HG03025 (cell line): ENCODE results near the gene CLEC14A.

Experiments
- ATAC-seq: cut with Tn5 transposase; IDR thresholded peaks from one replicate; pipeline ENCODE4 v1.9.1; 2021; ENCODE audit warnings: mild to moderate bottlenecking, moderate library complexity; ENCODE audit not compliant: unreplicated experiment, low FRiP score

Gene CLEC14A, protein sequence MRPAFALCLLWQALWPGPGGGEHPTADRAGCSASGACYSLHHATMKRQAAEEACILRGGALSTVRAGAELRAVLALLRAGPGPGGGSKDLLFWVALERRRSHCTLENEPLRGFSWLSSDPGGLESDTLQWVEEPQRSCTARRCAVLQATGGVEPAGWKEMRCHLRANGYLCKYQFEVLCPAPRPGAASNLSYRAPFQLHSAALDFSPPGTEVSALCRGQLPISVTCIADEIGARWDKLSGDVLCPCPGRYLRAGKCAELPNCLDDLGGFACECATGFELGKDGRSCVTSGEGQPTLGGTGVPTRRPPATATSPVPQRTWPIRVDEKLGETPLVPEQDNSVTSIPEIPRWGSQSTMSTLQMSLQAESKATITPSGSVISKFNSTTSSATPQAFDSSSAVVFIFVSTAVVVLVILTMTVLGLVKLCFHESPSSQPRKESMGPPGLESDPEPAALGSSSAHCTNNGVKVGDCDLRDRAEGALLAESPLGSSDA

DNA sequence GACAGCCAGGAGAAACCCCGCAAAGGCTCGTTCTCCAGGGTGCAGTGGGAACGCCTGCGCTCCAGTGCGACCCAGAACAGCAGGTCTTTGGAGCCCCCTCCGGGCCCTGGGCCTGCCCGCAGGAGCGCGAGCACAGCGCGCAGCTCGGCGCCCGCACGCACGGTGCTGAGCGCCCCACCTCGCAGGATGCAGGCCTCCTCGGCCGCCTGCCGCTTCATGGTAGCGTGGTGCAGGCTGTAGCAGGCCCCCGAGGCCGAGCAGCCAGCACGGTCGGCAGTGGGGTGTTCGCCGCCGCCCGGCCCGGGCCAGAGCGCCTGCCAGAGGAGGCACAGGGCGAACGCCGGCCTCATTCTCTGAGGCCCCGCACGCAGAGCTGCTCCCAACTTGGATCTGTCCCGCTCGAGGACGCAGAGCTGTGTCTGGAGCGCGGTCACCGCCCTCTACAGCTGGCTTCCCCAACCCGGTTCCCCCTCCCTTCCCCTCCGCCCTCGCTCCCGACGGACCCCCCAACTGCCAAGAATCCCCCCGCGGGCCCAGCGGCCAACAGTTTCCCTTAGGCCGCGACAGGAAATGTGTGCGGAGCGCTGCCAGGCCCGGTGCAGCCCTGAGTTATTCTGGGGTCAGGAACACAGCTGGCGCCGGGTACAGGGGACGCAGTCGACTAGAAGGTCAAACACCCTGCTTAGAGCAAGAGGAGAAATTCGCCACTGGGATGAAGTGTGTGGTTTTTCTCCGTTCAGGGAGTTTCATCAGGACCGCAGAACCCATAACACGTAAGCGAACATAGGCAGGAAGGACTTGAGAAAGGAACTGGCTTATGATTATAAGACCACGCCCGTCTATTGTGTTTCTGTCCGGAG lies at the start of gene CLEC14A:
Gene CLEC14A (minus strand): TSS at position 421 of the 860 bp plus-strand sequence. CDS start 71 bp downstream, at position 350.
- no peak for ATAC-seq

DNA sequence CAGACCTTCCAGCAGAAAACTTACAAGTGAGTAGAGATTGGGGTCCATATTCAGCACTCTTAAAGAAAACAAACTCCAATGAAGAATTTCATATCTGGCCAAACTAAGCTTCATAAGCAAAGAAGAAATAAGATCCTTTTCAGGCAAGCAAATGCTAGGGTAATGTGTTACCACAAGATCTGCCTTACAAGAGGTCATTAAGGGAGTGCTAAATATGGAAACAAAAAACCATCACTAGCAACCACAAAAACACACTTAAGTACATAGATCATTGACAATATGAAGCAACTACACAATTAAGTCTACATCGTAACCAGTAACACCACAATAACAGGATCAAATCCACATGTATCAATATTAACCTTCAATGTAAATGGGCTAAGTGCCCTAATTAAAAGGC lies 47.1 kb upstream of the CLEC14A start:
- ATAC-seq: no peak

DNA sequence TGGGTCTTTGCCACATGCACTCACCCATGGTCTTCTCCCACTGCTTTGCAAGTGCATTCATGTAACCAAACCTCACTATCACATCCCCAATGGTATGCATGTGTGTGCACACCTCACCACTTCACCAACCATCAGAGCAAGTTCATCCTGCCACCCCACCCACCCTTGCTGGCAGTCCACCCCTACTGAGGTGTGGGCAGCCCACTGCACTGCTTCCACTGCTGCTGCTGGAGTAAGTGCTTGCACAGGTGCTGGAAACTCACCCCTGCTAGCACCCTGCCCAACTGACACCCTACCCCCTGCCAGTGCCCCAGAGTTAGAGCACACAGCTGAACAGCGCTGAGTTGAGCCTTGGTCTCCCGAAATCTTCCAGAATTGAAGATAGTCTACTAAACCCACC lies 46.1 kb upstream of the CLEC14A start:
- ATAC-seq: no peak

DNA sequence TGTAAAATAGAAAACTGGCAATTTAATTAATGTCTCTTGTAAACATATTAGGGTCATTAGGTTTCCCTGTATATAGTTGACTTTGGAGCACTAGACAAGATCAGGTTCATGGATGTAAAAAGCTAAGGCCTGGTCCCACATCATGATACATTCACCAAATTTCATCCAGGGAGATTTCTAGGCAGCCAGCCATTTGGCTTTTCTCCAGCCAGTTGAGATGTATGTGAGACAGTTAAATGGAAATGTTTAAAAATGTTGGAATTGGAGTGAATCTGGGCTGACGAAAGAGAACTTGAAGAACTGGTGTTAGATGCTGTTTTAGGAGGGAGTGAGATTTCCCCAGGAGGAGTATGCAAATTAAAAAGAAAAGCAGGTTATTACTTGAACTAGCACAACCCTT lies 41.8 kb upstream of the CLEC14A start:
- ATAC-seq: no peak

DNA sequence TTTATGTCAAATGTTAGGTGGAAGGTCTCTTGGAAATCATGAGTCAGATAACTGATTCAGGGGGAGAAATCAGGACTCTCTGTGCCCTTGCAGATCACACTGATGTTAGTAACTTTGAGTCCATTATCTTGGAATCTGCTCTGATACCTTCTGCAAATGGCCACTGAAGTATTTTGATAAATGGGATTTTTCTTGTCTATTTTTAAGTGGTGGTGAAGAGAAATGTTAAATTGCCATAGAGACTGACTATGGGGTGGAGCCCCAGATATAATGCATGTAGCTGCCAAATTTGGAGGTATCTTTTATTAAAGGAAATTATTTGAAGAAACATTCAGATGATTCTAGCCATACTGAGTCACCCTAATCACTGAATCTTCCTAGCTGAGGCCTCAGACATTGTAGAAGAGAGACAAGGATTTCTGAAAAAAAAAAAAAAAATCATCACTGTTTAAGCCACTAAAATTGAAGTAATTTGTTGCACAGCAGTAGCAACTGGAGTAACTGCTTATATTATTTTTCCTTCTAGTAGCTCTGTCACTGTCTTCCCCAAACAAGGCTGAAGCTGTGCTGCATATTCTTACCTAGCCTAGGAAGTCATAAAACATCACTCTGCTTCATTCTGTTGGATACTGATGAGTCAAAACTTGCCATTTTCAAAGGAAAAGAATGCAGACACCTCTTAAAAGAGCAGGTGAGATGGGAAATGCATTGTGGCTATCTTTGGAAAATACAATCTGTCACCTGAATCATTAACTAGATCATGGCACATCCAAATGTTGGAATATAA lies 36.0 kb upstream of the CLEC14A start:
- ATAC-seq: no peak

DNA sequence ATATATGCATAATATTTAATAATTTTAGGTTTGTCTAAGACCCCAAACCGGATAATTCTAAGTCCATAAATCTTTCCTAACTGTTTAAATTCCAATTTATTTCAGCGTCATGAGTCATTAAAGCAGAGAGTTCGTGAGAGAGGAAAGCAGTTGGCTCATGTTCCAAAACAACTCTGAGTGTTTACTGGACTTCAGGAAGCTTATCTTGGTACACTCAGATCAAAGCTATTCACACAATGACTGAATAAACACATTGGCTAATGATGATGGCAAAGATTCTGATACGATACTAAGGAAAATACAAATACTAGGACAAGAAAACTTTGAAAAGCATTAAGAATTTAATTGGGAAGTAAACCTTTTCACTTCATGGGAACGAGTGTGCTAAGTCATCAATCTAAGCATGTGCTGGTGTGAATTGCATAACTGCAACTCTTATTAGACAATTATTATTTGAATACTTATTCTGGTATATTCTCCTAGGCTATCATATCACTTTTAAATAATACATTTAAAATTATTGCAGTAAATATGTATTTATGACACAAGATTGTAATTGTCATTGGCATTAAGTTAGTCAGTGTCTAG lies 34.8 kb upstream of the CLEC14A start:
- no peak for ATAC-seq

DNA sequence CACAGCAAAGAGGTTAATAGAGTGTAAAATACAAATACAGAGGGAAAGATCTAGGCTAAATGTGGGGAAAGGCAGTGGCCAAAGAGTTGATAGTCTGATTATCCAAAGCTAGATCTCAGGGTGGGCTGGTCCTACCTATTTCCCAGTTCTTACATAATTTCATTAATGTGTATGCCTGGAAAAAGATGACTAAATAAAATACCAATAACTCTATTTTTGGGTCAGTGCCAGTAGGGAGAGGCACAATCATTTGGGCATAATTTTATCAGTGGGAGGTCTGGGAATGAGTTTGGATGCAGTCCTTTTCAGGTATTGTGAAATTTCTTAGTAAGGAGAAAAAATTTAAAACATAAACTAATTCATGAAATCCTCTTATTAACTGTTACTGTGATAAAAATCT lies 30.6 kb upstream of the CLEC14A start:
- ATAC-seq: no peak

DNA sequence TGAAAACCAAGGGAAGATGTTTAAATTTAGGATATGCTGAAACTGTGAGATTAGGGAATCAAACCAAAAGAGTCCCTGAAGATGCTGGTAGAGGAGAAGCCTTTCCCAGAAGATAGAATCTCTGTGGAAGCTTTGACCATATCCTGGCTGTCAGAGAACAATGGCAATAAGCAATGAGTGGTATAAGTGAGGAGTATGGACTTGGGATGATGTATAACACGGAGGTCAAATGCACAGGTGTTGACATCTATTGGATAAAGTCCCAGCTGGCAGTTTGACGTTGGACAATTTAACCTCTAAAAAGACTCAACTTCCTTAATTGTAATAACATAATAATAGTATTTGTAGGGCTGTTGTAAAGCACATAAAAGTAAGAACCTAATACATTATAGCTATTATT lies 30.1 kb upstream of the CLEC14A start:
- no peak for ATAC-seq

DNA sequence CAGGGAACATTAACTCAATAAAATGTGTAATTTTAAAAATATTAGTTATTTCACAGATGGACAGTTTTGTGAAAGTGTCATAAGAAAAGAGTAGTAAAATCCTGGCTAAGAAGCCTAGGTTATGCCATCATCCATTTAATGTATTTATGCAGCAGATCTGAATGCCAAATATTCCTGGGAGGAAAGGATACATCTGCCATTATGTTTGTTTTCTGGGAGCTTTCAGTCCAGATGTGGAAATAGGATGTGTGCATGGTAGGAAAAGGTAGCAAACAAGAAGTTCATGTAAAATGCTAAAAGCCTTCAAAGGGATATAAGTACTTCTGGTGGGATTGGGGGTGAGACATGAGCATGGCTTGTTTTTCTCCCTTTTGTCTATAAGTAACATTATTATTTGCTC lies 27.0 kb upstream of the CLEC14A start:
- no peak for ATAC-seq

DNA sequence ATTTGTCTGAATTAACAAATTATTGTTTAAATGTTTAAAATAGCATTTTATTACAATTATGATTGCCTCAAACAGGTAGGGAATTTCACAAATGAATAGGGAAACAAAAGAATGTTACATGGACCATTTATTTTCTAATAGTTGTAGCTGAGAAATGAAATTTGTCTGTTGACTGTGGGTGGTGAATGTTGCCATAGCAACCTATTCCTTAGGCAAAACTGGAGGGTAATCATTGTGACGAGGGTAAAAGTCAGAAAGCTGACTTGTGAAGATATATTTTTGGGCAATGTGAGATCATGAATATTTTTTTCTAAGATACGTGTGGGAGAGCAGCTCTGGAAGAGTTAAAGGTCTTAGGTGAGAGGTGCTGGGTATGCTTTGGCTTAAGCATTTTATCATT lies 24.2 kb upstream of the CLEC14A start:
- no peak for ATAC-seq

DNA sequence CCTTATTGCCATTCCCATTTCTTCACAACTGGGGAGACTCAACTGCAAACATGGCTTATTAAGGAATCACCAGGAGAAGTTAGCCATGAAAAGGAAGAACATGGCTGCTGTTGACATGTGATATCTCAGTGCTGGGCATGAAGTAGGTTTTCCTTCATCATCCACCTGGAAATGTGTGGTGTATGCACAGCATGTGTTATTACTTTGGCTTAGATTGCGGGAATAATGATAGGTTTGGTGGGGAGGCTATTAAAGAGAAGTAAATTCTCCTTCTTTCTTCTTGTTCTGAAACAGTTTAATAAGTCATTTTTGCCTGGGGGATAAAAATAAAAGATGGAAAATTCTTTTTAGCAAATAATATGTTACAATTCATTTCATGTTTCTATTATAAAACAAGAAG lies 23.7 kb upstream of the CLEC14A start:
- ATAC-seq: no peak

DNA sequence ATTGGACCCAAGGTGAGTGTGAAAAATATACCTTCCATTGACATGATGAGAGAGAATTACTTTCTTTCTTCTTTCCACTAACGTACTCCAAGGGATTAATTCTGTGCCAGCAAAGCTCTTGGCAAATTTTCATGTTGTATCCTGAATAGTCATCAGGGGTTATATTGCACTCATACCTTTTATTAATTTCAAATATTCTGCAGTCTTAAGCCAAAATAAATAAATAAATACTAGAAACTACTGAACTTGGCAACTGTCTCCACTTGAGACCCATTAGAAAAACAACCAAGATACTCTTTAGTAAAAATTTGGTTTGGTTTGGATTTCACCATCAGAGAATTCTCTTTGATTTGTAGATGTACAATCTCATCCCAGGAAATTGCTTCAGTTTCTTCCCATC lies 22.1 kb upstream of the CLEC14A start:
- ATAC-seq: no peak

DNA sequence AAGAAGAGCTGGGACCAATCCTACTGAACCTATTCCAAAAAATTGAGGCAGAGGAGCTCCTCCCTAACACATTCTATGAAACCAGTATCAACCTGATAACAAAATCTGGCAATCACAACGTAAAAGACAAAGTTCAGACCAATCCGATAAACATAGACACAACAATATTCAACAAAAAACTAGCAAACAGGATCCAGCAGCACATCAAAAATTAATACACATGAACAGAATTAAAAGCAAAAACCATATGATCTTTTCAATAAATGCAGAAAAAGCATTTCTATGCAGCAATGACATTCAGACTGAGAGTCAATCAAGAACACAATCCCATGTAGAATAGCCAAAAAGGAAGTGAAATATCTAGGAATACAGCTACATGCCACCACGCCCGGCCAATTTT lies 7.0 kb upstream of the CLEC14A start:
- ATAC-seq: no peak

DNA sequence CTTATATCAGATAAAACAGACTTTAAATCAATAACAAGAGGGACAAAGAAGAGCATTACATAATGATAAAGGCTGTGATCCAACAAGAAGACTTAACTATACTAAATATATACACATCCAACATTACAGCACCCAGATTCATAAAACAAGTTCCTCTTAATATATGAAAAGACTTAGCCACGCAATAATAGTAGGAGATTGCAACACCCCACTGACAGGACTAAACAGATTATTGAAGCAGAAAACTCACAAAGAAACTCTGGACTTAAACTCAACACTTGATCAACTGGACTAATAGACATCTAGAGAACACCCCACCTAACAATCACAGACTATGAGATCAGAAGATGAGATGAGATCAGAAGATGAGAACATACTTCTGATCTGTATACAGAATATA lies 5.7 kb upstream of the CLEC14A start:
- no peak for ATAC-seq

DNA sequence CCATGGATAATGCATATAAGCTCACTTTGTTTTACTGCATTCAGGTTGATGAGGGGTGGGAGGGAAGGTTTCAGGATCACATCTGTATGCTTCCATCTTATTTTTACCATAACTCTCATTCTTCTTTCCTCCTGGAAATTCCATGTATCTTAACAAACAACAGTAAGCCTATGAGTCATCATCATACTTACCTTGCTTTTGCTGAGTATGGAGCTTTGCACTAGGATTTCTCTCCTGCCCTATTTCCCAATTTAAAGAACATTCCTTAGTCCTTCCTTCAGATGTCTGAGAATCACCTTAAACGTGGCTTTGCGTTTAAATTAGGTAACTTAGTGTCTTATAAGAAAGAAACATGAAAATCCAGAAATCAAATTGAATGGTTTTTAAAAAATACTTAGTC lies 1.6 kb upstream of the CLEC14A start:
- ATAC-seq: no peak

DNA sequence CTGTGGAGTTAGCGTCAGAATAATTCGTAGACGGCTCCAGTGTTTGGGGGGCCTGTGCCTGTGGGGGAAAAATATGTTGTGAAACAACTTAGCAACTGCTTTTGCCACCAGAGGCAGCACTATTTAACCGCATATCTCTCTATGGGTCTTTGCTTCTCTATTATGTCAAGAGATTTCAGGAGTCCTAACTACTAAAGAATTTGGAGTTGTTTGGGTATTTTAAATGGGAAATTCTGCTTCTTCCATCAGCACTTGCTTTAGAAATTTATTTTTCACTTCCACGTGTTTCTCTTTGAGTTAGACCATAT lies 594 bp upstream of the CLEC14A start:
- no peak for ATAC-seq

DNA sequence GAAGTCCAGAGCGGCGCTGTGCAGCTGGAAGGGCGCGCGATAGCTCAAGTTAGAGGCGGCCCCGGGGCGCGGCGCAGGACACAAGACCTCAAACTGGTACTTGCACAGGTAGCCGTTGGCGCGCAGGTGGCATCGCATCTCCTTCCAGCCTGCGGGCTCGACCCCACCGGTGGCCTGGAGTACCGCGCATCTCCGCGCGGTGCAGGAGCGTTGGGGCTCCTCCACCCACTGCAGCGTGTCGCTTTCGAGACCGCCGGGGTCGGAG lies 553 bp downstream of the CLEC14A start:
- no peak for ATAC-seq

DNA sequence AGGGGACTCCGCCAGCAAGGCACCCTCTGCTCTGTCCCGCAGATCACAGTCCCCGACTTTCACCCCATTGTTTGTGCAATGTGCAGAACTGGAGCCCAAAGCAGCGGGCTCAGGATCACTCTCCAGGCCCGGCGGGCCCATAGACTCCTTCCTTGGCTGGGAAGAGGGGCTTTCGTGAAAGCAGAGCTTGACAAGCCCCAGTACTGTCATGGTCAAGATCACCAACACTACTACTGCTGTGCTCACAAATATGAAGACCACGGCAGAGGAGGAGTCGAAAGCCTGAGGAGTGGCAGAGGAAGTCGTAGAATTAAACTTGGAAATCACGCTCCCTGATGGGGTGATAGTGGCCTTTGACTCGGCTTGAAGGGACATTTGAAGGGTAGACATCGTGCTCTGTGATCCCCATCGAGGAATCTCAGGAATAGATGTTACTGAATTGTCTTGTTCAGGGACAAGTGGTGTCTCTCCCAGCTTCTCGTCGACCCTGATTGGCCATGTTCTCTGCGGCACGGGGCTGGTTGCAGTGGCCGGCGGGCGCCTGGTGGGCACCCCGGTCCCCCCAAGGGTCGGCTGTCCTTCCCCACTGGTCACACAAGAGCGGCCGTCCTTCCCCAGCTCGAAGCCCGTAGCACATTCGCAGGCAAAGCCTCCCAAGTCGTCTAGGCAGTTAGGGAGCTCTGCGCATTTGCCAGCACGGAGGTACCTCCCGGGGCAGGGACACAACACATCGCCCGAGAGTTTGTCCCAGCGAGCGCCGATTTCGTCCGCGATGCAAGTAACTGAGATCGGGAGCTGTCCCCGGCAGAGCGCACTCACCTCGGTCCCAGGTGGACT lies 1.1 kb downstream of the CLEC14A start:
- no peak for ATAC-seq

DNA sequence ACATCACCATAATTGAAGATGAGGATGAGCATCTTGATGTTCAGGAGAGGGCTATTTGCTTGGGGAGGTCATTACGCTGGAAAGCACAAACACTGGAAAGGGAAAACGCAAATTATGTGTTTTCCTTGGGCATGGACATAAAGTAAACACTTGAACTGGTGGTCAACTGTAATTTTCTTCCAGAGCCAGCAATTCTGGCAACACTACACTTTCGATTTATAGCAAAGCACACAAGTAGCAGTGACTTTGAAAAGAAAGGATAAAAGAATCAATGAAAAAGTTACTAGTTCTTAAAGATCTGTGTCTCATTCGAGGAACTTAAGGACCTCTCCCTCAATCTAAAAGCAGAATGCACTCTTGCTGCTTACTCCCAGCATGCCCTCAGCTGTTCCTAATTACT lies 2.2 kb downstream of the CLEC14A start:
- no peak for ATAC-seq

DNA sequence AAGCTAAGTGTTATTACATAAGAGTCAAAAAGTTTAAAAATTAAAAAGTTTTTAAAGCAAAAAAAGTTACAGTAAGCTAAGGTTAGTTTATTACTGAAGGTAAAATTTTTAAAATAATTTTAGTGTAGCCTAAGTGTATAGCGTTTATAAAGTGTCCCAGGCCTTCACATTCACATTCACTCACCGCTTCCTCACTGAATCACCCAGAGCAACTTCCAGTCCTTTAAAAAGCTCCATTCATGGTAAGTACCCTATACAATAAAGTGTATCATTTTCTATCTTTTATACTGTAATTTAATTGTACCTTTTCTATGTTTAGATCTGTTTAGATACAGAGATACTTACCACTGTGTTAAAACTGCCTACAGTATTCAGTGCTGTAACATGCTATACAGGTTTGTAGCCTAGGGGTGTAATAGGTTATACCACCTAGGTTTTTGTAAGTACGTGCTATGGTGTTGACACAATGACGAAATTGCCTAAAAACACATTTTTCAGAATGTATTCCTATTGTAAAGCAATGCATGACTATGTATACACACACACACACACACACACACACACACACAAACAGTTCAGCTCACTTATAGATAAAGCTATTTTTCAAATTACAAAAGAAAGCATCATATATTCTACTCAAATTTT lies 3.7 kb downstream of the CLEC14A start:
- no peak for ATAC-seq
